Colon (tissue), 2 donors: ENCODE data around the gene SAMD9L.

Experiments used
- FAIRE-seq: peaks from 2 replicates; lab custom pipeline; 2012; peaks lifted over from hg19 to GRCh38; lab: Jason Lieb, UNC
- donor health status: control.
- donor health status: control.

The SAMD9L gene

GRCh38 chr7:93148144-93148543, at the start of gene SAMD9L:
Gene SAMD9L, minus strand, starts transcription at chr7:93148385. Its CDS starts 12,414 bp downstream, at chr7:93135971.
- FAIRE-seq = peak; percentile 31

DNA sequence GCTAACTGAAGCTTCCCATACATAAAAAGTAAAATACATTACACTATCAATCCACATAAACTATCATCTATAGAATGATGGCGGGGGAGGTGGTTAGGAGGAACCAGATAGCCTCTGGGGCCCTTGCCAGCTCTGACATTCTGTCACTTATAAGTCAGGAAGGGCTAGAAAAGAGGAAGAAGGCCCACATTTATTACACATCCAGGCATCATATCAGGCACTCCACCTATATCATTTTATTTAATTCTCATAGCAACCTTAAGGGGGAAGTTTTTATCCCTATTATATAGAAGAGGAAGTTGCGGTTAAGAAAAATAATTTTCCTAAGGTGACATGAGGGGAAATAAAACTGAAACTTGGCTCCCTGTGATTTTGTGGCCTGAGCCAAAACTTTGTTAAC, 48.2 kb upstream of the SAMD9L start:
- no peak for FAIRE-seq

DNA sequence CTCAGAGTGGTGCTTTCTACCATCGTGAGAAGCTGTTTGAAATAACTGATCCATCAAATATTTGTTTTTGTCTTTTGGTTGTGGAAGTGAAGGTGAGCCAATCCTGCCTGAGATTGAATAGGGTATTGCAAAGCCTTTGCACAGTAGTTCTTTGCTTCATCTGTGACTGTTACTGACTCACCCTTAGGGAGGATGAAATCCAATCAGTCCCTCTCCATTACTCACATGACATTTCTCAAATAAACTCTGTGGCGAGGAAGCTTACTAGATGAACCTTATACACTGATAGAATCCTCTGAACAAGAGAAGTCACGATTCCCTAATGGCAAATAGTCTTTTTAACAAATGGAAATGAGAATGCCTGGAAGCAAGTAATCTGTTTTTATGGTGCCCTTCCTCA, 46.2 kb upstream of the SAMD9L start:
- FAIRE-seq = no peak

DNA sequence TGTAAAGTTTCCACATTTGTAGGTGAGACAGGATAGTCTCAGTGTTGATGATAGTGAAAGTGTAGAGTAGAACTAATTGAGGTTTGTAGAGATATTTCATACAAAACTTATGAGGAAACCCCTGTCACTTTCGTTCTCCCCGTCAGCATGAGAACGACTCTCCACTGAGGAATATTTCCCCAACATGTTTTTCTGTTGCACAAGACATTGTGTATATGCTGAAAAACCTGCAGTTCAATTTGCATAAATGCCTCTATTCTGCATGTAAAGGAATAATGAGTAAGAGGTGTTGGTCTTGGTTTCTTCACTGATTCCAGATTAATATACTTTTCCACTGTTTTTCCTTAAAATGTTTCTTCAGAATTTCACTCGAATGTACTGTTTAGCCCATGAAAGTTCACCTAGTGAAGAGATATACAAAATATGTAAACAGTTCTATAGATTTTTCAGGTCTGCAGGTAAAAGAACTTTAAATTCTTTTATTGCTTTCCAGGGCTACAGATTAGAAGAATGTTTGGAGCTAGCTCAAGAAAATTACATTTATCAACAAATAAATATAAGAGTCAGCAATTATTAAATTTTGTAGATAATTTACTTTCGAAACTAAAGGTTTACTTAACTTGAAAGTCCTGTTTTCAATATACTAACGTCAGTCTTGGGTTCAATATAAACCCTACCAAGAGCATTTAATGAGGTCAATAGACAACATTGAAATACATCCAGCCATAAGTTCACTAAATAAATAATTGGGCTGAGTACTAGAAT, 40.9 kb upstream of the SAMD9L start:
- no peak for FAIRE-seq

DNA sequence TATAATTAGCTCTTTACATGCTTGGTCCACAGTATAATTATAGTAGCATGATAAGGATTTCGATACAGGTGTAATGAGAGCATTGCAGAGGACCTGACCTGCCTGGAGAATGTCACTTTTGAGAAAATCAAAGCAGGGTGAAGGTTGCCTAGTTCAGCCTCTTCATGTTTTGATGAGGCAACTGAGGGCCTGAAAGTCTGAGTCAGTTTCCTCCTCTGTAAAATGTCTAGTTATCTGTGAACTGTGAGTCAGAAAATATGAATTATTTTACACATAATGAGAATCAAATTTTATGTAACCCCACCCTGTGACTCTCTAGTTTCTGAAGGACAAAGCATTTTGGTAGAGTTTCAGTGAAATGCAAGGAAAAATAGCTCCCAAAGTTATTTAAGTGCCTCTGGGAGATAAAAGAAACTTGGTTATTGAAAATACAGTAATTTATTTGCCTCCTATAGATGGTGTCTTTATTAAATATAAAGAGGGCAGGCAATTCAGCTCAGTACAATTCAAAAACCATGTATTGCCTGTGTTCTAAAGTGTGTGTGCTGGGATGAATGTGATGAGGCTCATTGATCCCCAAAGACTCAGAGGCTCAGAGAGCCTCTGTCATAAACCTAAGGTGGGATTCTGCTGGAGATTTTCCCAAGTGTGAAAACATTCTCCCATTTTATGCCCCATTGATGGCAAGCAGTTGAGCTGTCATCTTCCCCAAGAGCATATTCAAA, 37.3 kb upstream of the SAMD9L start:
- no peak for FAIRE-seq

- FAIRE-seq = no peak
These were observed 31.0 kb upstream of the SAMD9L start for GRCh38 chr7:93179173-93179572.

DNA sequence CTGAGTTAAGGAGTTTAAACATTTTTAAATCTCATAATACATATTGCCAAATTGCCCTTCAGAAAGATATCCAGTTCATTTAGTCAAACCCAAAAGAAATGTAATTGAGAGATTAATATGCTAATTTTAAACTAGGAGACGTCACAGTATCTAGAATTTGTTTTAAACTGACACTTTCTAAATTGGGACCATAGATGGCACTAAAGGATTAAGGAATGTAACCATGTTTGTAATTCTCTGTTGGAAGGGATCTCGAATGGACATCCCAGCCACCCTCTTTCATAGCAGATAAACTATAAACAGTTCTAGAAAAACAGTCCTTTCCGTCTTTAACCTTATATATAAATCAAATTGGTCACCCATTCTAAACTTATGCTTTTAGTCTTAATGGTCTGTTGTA, 30.0 kb upstream of the SAMD9L start:
- peak; percentile 10 for FAIRE-seq

- no peak for FAIRE-seq
These were observed 28.9 kb upstream of the SAMD9L start for GRCh38 chr7:93176992-93177580.

- FAIRE-seq = no peak
These were observed 27.0 kb upstream of the SAMD9L start for GRCh38 chr7:93175219-93175618.

GRCh38 chr7:93172683-93173082, 24.5 kb upstream of the SAMD9L start:
- no peak for FAIRE-seq

DNA sequence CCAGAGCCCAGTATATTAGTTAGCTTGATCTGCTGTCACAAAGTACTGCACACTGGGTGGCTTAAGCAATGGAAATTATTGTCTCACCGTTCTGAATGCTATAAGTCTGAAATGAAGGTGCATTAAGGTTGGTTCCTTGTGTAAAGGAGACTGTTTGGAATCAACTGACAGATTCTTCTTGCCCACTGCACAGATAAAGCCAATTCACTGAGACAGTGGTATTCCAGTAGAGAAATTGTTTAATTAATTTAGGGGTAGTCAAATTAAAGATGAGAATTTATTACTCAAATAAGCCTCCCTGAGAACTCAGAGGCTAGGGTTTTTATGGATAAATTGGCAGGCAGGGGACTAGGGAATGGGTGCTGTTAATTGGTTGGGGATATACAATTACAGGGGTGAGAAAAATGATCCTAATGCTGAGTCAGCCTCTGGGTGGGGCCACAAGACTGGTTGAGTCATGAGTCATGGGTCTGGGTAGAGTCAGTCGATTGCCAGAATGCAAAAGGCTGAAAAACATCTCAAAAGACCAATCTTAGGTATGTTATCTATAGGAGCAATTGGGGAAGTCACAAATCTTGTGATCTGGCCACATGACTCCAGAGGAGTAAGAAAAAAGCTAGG, 23.5 kb upstream of the SAMD9L start:
- no peak for FAIRE-seq

DNA sequence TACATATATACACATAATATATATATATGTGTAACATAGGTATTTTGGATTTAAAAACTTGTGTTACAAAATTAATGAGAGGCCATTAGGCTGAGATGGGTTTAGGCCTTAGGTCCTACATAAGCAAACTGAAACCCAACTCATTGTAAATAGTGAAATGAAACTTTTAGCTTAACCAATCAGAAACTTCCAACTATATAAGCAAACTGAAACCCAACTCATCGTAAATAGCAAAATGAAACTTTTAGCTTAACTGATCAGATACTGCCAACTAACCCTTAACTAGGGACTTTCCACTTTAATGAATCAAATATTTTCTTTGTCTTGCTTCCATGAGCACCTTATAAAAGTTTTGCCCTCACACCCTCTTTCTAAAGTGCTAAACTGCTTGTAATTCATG, 17.3 kb upstream of the SAMD9L start:
- no peak for FAIRE-seq

DNA sequence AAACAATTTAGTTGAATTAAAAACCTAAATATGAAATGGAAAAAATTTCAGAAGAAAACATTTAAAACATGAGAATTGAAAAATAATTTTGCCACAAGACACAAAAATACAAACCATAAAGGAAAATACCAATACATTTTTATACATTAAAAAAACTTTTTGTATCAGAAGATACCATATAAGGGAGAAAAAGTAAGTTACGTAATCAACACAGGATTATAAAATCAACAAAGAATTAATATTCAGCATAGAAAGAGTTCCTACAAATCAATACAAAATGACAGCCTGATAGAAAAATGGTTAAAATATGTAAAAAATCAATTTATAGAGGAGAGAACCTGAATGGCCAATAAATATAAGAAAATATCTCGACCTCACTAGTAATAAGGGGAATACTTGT, 16.6 kb upstream of the SAMD9L start:
- peak; percentile 31 for FAIRE-seq

DNA sequence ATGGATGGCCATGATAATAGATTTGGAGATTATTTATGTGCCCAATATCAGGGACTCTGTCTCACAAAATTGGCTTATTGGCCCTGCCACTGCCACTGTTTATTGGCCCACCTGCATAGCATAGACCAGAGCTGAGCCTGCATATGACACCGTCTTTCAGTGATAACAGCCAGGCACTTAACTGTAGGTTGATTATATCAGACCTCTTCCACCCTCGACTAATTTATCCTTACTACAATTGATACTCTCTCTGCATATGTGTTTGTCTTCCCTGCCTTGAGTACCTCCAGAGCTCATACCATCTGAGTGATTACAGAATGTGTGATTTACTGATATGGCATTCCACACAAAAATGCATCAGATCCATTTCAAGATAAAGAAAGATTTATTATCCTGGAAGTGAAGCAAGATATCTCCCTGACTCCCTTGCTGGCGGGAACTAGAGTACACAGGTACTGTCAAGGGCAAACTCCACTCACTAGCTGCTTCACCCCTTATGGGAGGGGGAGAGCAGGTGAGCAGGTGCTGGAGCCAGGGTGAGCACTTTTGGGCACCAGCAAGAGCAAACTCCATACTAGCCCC, 13.1 kb upstream of the SAMD9L start:
- FAIRE-seq = no peak

DNA sequence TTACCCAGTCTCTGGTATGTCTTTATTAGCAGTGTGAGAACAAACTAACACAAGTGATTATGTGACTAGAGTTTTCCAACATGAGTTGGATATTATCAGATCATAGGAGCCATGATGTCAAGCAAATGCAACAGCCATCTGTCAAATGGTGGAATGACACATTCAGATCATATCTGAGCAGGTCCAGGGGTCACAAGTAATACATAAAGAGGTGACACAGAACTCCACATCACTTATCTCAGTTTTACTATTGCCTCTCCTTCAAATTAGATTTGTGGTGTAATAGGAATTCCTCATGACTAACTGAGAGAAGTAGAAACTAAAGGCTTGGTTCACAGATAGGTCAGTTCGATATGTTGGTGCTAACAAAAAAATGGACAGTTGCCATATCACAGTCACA, 12.2 kb upstream of the SAMD9L start:
- FAIRE-seq = no peak

GRCh38 chr7:93159490-93159889, 11.3 kb upstream of the SAMD9L start:
- FAIRE-seq = no peak

DNA sequence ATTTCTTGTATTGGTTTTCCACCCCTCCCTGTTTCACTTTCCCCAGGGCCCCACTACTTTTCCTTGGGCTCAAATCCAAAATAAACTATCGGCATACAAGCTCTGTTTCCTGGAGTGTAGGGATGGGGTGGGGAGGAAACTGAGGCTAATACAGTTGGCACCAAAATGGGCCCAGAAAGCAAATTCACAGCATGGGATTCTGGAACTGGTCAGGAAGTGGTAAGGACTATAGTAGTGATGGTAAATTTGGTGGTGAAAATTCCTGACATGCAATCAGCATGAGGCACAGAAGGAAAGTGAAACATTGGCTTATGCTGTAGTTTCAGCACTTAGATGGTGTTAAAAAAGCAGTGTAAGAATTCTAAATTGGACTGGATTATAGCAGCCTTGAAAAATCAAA, 8.7 kb upstream of the SAMD9L start:
- FAIRE-seq = no peak

GRCh38 chr7:93150200-93150835, 2.1 kb upstream of the SAMD9L start:
- no peak for FAIRE-seq

GRCh38 chr7:93148727-93149126, 542 bp upstream of the SAMD9L start:
- FAIRE-seq = no peak

- no peak for FAIRE-seq
These were observed 822 bp downstream of the SAMD9L start for GRCh38 chr7:93147363-93147762.

DNA sequence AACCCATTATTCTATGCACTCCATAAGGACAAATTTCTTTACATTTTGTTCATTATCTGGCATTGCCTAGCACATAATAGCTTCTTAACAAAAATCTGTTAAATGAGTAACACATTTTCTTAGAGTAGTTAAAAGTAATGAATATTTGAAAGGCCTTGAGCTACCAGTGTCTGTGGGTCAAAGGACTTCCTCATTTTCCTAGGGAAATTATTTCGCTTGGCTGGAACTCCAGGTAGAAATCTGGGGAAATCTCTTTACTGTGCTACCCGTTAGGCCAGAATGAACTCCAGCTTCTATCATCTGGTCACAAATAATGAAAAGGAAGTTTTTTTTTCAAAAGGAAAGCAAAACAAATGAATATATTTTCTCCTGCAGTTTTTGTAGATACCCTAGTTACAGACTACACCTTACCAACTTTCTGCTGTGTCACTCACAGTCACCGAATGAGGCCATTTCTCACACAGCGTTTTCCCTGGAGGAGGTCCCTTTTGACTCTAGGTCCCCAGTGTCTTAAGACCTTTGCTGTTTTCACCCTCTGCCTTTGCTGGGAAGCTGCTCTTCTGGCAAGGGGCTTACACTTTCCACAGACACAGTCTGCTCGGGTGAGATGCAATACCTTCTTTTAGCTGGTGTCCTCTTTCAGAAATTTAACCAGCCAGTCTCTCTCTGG, 1.6 kb downstream of the SAMD9L start:
- no peak for FAIRE-seq
